GM21717 (cell line): ENCODE data around the gene SFXN2.

ENCODE experiments used
- ATAC-seq: cut with Tn5 transposase; IDR thresholded peaks from one replicate; pipeline ENCODE4 v1.9.1; 2021; ENCODE audit warnings: mild to moderate bottlenecking, moderate library complexity; ENCODE audit not compliant: unreplicated experiment

Gene SFXN2

DNA sequence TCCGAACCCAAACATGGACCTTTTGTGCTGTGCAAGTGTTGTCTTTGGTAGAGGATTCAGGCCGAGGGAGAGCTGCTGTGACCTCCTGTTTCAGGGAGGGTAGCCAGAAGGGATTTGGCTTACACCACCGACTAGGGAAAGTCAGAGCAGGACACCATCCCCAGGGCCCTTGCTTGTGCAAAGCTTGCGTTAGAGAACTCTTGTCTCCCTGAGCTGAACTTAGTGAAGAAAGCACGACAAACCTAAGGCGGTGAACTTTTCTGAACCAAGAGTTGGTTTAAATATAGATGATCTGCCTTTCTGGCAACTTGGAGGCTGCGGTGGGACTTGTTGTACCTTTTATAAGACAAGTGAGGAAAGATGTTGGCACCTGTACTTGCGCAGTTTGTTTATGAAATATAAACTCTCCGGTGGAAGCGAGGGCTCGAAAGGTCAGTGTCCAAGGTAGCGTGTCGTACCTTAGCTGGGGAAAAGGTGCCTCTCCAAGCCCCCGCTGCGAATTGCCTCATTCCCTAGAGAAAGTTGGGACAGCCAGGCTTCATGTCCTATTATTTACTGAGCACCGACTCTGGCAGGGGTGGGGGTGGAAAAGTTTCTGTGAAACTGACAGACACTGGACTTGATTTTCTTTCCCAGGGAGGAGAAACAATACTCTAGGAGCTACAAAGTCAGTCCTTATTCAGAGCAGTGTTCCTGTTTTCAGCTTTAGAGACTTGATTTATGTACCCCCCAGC is 60.9 kb downstream of the SFXN2 start:
- no peak for ATAC-seq

DNA sequence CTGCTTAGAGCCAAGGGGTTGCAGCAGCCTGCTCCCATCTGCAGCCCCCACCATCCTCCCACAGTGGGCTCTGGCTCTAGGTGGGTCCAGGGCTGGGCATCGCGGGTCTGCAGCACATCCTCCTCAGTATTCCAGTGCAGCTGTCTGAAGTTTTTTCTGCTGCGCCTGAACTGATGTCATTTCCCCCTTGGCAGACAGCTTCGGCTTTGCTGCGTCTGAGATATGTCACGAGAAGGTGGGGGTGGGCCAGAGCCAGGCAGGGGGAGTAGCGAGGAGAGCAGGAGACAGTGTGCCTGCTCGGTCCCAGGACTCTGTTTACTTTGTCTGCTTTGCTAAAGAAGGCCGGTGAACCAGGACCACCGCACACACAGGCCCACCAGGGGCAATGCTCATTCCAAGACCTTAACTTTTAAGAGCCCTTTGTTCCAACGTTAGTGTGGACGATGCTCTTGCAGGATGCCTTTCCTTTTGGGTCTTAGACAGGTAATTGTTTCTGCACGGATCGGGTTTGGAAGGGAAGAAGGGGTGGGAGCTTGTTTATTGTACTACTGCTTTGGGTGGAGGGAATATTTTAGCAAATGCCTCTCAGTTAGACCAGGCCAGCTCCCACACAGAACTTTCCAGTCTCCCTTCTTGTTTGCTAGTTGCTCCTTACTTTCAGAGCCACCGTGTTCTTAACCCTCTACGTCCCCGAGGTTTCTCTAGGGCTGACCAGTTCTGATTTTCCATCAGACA is 61.7 kb downstream of the SFXN2 start:
- no peak for ATAC-seq

DNA sequence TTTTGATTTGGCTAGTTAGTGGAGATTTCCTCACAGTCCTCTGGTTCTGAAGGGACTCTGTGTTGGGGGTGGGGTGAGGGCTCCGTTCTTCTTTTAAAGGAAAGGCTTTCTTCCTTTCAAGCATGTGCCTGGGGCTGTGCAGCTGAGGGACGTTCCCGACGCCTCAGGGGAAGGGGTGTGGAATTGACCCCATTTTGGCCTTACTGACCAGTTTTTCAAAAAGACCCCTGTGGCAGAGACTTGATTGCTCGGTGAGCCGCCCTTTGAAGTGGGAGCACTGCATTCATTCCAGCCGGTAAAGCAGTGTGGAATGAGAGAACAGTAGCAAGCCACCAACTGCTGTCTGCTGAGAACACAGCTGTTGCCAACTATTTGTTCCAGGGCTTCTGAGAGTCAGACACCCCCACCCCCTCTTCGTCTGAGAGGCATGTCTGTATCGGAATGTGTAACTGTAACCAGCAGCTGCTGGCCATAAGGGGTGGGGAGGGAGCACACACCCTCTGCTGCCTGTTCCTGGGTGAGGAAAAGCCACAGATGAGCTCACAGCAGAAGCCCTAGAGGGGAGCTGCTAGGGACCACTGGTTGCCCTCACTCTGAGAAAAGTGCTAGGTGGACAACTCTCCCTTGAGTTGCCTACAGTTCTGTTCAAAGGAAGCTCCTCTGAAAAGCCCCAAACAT is 62.5 kb downstream of the SFXN2 start:
- no peak for ATAC-seq

DNA sequence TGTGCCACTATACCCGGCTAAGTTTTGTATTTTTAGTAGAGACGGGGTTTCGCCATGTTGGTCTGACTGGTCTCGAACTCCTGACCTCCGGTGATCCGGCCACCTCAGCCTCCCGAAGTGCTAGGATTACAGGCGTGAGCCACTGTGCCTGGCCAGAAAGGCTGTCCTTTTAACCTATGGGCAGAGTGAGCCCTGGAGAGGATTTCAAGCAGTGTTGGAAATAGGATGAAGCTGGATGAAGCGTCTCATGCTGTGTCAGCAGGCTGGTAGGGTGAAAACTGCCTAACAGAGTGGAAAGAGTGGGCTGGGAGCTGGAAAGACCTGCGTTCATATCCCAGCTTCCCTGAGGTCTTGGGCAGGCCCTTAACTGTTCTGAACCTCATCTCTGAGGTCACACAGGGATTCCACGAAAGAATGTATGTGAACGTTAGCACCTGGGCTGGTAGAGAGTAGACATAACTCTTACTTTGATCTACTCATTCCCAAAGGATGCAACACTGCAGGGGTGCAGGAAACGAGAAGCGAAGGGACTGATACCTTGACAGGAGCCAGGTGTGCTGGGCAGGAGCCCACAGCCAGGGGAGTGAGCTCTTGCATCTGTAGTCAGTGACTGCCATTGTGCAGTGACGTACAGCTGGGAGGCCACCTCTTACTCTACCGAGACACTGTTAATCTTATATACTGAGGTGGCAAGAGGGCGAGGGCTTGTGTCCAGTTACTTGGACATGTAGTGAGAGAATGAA is 63.4 kb downstream of the SFXN2 start:
- ATAC-seq: no peak

DNA sequence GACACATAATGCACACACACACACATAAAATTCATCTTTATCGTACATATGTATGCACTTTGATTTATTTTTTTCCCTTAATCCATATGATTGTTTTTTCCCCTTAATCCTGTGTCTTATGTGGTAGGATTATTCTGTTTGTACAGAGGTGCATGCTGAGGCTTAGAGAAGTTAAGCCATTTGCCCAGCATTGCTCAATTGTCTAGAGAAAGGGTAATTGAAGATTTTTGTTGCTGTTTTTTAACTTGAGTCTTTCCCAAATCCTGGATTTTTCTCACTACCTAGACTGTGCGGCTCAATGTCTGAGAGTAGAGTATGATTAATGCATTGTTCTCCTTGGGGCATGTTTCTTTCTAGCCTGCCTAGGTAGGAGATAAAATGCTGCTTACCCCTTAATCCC is 64.3 kb downstream of the SFXN2 start:
- no peak for ATAC-seq

DNA sequence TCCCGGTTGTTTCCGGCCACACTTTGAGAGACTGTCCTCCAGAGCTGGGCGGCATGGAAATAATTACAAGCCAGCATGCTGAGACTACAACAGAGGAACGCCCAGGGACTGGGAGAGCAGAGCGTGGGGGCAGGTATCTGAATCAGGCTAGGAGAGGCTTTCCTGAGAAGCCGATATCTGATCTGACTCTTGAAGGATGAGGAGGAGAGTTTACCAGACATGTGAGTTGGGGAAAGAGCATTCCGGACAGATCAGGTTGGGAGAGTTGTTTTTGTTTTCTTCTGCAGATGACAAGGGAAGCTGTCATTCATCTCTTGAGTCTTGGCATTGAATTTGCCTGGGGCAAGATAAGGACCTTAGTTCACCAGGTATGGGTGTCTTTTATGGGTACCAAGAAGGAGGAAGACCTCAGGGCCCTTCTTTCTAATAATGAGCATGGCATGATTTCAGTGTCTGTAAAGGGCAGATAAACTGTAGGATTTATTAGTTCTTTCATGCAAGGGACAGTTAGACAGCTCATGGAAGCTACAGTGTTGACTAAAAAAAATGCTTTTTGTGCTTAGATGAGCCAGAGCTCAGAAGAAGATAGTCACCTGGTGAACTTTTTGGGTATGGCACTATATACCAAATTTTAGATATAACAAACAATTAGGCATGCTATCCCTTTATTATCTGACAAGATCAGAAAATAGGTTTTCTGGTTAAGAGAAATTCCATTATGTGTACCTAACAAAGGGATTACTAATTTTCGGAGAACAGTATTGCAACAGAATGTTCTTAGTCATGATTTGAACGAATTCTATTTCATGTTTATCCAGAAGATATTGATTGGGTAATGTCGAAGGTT is 65.5 kb downstream of the SFXN2 start:
- no peak for ATAC-seq

DNA sequence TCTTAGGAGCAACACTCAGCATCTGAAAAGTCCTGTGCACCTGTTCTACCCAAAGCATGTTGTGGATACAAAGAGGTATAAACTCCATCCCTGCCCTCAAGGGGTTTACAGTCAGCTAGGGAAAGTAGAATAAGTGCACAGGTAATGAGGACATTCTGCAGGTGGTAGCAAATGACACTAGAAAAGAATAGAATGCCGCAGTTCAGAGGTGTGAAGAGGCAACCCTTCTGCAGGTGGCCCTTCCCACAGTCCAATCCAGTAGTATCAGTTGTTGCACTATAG is 66.0 kb downstream of the SFXN2 start:
- ATAC-seq: no peak

DNA sequence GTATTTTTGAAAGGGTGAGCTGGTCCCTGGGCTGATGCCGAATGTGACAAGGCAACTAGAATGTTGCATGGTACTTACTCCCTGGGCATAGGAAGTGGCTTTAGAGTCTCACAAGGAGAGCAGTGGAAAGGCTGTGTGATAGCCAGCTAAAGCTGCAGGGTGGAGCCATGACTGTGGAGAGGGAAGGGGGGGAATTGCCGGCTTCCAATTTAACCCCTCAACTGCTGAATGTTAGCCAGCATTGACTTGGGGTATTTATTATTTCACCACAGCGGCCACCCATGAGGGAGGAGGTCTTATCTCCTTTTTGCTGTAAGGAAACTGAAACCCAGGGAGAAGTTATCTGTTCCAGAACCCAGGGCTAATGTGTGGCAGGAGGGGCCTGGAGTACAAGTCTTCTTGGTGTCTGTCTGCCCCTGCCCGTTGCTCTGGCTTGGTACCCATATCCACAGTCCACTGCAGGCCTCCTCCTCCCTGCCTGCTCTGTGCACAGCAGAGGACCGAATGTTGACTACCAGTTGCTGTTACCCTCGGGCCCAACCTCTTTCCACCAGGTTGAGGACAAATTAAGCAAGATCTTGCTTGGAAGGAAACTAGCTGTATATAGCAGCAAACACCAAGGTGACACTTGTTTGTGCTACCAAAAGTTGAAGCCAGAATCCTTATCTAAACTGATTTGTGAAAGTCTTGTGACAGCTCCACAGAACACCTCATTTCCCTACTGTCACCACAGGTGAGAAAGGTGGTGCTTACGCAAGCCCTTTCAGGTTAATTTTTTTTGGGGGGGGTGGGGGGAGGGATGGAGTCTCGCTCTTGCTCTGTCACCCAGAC is 66.9 kb downstream of the SFXN2 start:
- ATAC-seq: no peak

DNA sequence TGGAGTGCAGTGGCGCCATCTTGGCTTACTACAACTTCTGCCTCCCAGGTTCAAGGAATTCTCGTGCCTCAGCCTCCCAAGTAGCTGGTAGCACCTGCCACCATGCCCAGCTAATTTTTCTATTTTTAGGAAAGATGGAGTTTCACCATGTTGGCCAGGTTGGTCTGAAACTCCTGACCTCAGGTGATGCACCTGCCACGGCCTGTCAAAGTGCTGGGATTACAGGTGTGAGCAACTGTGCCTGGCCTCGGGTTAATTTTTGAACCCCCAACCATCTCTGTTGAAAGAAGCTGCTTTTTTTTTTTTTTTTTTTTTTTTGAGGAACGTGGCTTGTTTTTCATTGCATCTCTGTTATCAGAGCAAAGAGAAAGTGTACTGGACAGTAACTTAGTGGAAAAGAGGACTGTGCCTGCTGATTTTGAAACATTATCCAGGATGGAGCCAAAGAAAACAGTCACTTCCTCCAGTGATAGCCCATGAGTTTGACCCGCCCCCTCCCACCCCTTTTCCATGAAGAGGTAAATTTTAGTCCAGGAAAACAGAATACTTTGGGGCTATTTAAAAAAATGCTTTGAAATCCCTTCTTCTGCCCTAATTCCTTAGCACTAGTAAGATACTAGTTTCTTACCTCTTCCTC is 67.6 kb downstream of the SFXN2 start:
- no peak for ATAC-seq

DNA sequence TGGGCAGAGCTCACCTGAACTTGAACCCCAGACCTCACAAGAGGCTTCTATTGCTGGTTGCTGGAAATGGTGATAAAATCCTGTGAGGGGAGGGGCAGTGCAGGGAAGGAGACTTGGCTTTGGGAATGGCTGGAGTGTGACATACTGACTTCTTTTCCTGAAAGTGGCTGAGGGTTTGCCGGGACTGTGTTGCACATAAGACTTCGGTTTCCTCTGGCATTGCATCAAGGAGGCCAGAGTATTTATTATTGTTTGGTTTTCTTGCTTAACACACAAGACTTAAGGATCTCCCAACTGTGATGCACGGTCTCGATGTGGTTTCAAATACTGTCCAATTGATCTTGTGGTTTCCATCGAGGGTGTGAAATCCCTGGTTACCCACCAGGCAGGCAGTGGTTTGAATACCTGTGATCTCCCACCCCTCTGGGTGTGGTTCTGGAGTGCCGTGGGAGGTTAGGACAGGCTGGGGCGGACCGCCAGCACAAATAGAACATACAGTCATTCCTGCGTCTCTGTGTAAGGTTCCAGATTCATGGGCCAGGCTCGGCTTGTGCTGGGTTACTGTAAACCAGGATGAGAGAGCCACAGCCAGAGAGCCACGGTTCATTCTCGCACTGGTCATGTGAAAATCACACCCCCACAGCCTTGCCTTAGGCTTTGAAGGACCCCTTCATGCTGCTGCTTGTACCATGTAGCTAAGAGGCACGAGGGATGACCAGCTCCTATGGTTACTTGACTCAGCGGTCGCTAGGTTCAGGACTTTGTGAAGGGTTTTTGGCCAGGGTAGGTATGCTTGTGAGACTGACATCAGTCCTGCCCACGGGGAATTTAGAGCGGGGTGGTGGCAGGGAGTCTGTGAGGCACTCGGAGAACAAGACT is 68.5 kb downstream of the SFXN2 start:
- ATAC-seq: no peak

DNA sequence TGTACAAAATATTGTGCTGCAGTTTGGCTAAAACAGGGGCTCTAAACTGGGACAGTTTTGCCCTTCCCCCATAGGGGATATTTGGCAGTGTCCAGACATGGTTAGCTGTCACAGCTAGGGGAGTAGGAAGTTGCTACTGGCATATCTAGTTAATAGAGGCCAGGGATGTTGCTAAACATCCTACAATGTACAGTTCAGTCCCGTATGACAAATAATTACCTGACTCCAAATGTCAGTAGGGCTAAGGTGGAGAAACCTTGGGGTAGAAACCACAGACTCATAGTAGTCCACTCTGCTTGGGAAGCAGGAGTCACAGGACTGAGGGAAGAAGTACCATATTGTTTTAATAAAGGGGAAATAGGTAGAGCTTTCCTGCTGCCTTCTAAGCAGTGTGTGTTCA is 69.1 kb downstream of the SFXN2 start:
- ATAC-seq: no peak

DNA sequence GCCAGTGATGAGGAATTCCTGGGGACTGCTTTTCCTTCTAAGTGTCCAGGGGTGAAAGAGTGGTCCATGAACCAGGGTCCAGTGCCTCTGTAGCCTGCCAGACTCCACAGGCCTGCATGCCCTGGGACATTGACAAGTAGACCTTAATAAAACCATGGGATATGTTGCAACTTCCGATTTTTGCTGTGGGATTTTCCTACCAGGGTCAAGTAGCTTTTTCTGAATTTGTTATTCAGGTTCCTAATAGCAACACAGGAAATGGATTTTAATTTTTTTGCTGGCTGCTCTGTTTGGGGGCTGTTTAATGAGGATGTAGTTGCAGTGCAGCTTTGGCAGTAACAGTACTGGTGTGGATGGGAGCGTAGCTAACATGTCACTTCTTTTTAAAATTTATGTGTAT is 71.4 kb downstream of the SFXN2 start:
- ATAC-seq: no peak

DNA sequence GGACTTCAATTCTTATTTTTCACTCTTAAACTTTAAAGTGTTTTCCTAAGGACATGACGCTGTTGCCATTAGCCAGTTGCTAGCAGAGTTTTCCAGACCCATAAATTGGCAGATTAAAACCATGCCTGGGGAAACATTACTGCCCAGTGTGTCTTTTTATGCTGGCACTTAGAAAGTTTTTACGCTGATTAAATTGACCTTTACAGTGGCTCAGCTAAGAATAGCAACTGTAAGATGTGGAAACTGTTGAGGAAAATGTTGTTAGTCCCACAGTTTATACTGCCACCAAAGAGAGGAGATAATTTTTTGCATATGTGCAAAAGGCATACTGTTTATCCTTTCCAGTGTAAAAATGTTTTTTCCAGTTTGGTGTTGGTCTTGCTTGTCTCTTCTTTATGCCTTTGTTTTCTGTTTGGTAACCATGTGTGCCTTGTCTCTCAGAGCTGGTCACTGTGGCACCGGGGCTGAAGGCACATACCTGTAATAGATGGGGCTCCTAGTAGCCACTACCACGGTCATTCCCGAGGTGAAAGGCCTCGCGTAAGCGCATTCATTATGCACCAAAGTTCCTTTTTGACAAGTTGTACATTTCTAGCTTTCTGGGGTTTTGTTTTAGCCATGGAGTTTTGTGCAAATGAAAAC is 77.4 kb downstream of the SFXN2 start:
- no peak for ATAC-seq
